Keratinocyte (primary cell): Measurements from ENCODE around the gene NUDT13.

Experiments
- EZH2 ChIP-seq: IDR thresholded peaks from one replicate; pipeline ENCODE4 v1.6.1; 2012; ENCODE audit warnings: inconsistent platforms, mild to moderate bottlenecking, low read length, moderate library complexity
- TF ChIP-seq, protein P1 (sequence below), 3 experiments: IDR thresholded peaks in 1 of 3; conservative IDR thresholded peaks in 1 of 3; optimal IDR thresholded peaks in 1 of 3; 2 replicates in 2 of 3; 3 replicates in 1 of 3; pipeline versions ENCODE3 to v1.5.1; 2011; ENCODE audit warnings: low read length in 3 of 3, mild to moderate bottlenecking in 3 of 3, moderate library complexity in 2 of 3, control low read depth in 1 of 3, inconsistent platforms in 1 of 3; ENCODE audit not compliant: insufficient read depth in 2 of 3; ENCODE audit errors: extremely low read depth in 1 of 3

DNA sequence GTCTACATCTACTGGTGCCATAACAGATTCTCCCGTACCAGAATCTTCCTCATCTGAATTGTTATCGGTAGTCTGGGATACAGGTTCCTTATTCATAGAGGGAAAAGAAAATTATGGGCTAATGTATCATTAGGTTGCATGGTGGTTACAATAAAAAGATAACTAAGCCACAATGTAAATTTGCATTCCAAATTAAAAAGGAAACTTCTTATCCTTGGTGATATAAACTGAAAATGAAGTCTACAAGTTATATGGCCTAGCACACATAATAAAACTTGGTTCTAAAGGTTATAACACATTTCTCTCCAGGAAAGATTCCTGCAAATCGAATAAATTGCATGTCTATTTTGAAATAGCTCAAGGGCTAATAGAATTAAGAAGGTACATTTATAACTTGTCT is 24.5 kb downstream of the NUDT13 start:
- TF ChIP-seq, protein P1, sequence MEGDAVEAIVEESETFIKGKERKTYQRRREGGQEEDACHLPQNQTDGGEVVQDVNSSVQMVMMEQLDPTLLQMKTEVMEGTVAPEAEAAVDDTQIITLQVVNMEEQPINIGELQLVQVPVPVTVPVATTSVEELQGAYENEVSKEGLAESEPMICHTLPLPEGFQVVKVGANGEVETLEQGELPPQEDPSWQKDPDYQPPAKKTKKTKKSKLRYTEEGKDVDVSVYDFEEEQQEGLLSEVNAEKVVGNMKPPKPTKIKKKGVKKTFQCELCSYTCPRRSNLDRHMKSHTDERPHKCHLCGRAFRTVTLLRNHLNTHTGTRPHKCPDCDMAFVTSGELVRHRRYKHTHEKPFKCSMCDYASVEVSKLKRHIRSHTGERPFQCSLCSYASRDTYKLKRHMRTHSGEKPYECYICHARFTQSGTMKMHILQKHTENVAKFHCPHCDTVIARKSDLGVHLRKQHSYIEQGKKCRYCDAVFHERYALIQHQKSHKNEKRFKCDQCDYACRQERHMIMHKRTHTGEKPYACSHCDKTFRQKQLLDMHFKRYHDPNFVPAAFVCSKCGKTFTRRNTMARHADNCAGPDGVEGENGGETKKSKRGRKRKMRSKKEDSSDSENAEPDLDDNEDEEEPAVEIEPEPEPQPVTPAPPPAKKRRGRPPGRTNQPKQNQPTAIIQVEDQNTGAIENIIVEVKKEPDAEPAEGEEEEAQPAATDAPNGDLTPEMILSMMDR (optimal IDR thresholded peaks at IDR 0.05 in 1 of 3, IDR thresholded peaks at IDR 0.05 in 1 of 3, conservative IDR thresholded peaks at IDR 0.05 in 1 of 3; ENCODE audit: extremely low read depth in 1 of 3, insufficient read depth in 2 of 3, low read length in 3 of 3): no peak
- no peak for TF ChIP-seq EZH2
